Neural cell (in vitro differentiated cells): ENCODE measurements around the gene SH3BP5. TPM values are rescaled to one million over a fixed set of nuclear protein-coding genes. Genes with fewer than 3 reads are reported as not detected.

Experiments used
- H2AFZ ChIP-seq: fragments of 200-600, 300-800 bp; sonication (generic), shearing (Covaris generic); 2 replicates; pipeline ENCODE4 v1.6.0; 2014; ENCODE audit warnings: low read depth, mild to moderate bottlenecking, antibody characterized with exemption, low read length, moderate library complexity
- H3F3A ChIP-seq: fragments of 200-600 bp; shearing (Covaris generic); 2 replicates; pipeline ENCODE4 v1.6.1; 2016; ENCODE audit warnings: mild to moderate bottlenecking, moderate library complexity, mixed read lengths, antibody characterized with exemption, low read length; ENCODE audit not compliant: insufficient read depth, poor library complexity, severe bottlenecking
- H3K27ac ChIP-seq: fragments of 200-600, 300-800 bp; sonication (generic), shearing (Covaris generic); 2 replicates; pipeline ENCODE4 v1.5.1; 2014; ENCODE audit warnings: mild to moderate bottlenecking, low read length, moderate library complexity
- H3K27me3 ChIP-seq: fragments of 300-800, 200-600 bp; sonication (generic), shearing (Covaris generic); 2 replicates; pipeline ENCODE4 v1.6.0; 2014; ENCODE audit warnings: mild to moderate bottlenecking, low read depth, low read length, moderate library complexity; ENCODE audit not compliant: insufficient read depth
- H3K36me3 ChIP-seq: fragments of 300-800, 200-600 bp; sonication (generic), shearing (Covaris generic); 2 replicates; pipeline ENCODE4 v1.5.1; 2014; ENCODE audit warnings: mild to moderate bottlenecking, antibody characterized with exemption, low read length, moderate library complexity; ENCODE audit not compliant: insufficient read depth
- H3K4me2 ChIP-seq: fragments of 300-800, 200-600 bp; sonication (generic), shearing (Covaris generic); 2 replicates; pipeline ENCODE4 v1.6.0; 2014; ENCODE audit warnings: mild to moderate bottlenecking, low read length
- H3K4me3 ChIP-seq: fragments of 300-800, 200-600 bp; sonication (generic), shearing (Covaris generic); 2 replicates; pipeline ENCODE4 v1.5.1; 2014; ENCODE audit warnings: mild to moderate bottlenecking, low read length, moderate library complexity
- H3K79me2 ChIP-seq: fragments of 200-600 bp; shearing (Covaris generic); replicated peaks from 2 replicates; pipeline ENCODE4 v1.6.0; 2014; ENCODE audit warnings: mild to moderate bottlenecking, low read length, moderate library complexity; ENCODE audit not compliant: insufficient read depth
- H3K9ac ChIP-seq: fragments of 300-800, 200-600 bp; sonication (generic), shearing (Covaris generic); 2 replicates; pipeline ENCODE4 v1.6.1; 2016; ENCODE audit warnings: mild to moderate bottlenecking, low read length, mixed read lengths
- H3K9me2 ChIP-seq: fragments of 200-600 bp; shearing (Covaris generic); 2 replicates; pipeline ENCODE4 v1.6.1; 2016; ENCODE audit warnings: mild to moderate bottlenecking, low read length, mixed read lengths; ENCODE audit not compliant: insufficient read depth
- H3K9me3 ChIP-seq: fragments of 200-600, 300-800 bp; sonication (generic), shearing (Covaris generic); 2 replicates; pipeline ENCODE4 v1.6.1; 2016; ENCODE audit warnings: mild to moderate bottlenecking, mixed run types, low read length, moderate library complexity, mixed read lengths
- H4K20me1 ChIP-seq: fragments of 200-600 bp; shearing (Covaris generic); 2 replicates; pipeline ENCODE4 v1.6.1; 2016; ENCODE audit warnings: mild to moderate bottlenecking, mixed run types; ENCODE audit not compliant: insufficient read depth
- CTCF ChIP-seq: fragments of 450-650 bp; IDR thresholded peaks from 2 replicates; pipeline ENCODE4 v1.5.1; 2014; ENCODE audit warnings: antibody characterized with exemption, mild to moderate bottlenecking, moderate library complexity; ENCODE audit not compliant: poor library complexity, severe bottlenecking
- EP300 ChIP-seq: fragments of 450-650 bp; conservative IDR thresholded peaks from 2 replicates; pipeline ENCODE4 v1.6.1; 2014; ENCODE audit warnings: antibody characterized with exemption, mild to moderate bottlenecking, moderate library complexity; ENCODE audit not compliant: poor library complexity, severe bottlenecking
- EZH2 ChIP-seq: fragments of 200-600, 300-800 bp; shearing (Covaris generic), sonication (generic); IDR thresholded peaks from 2 replicates; pipeline ENCODE4 v1.6.1; 2014; ENCODE audit warnings: antibody characterized with exemption, low read length, borderline replicate concordance, mild to moderate bottlenecking; ENCODE audit not compliant: insufficient read depth, poor library complexity, severe bottlenecking
- MXI1 ChIP-seq: fragments of 450-650 bp; conservative IDR thresholded peaks from 2 replicates; pipeline ENCODE4 v1.6.1; 2014; ENCODE audit warnings: antibody characterized with exemption, mild to moderate bottlenecking; ENCODE audit not compliant: poor library complexity, severe bottlenecking
- POLR2AphosphoS5 ChIP-seq: IDR thresholded peaks from 2 replicates; pipeline ENCODE4 v1.6.1; 2012
- RAD21 ChIP-seq: fragments of 450-650 bp; conservative IDR thresholded peaks from 2 replicates; pipeline ENCODE4 v1.6.1; 2014; ENCODE audit warnings: antibody characterized with exemption, mild to moderate bottlenecking, moderate library complexity
- REST ChIP-seq: IDR thresholded peaks from 2 replicates; pipeline ENCODE4 v1.6.1; 2012; ENCODE audit warnings: borderline replicate concordance
- SMC3 ChIP-seq: fragments of 450-650 bp; conservative IDR thresholded peaks from 2 replicates; pipeline ENCODE4 v1.6.1; 2014; ENCODE audit warnings: antibody characterized with exemption, mild to moderate bottlenecking, moderate library complexity; ENCODE audit not compliant: poor library complexity
- TAF1 ChIP-seq: IDR thresholded peaks from 2 replicates; pipeline ENCODE4 v1.6.1; 2012; ENCODE audit warnings: low read depth
- polyA plus RNA-seq: library from polyadenylated mRNA; depleted of rRNA; stranded (reverse); fragments of >200 nt; gene quantifications from 2 replicates; pipeline ENCODE4 v1.2.3, GENCODE V29; 2014

The SH3BP5 gene
- polyA plus RNA-seq, 1 donor from 2014 or later, result 166 TPM

- H3K4me2 ChIP-seq, result no peak overlapping the region
- H3K9me3 ChIP-seq, result no peaks in the 10 kb centered on the region
- peaks cover 3% of the 10 kb centered on the region for H4K20me1 ChIP-seq
- H2AFZ ChIP-seq, result no peak overlapping the region
- no peaks in the 10 kb centered on the region for H3K36me3 ChIP-seq
- no peak overlapping the region for H3K4me3 ChIP-seq
- no peak for TF ChIP-seq CTCF
- no peak for TF ChIP-seq EZH2
- TF ChIP-seq TAF1, result no peak
- TF ChIP-seq SMC3, result no peak
- TF ChIP-seq EP300, result no peak
- TF ChIP-seq MXI1, result no peak
- no peak for TF ChIP-seq RAD21
- TF ChIP-seq REST, result no peak
- TF ChIP-seq POLR2AphosphoS5, result no peak
- H3K27me3 ChIP-seq, result no peaks in the 10 kb centered on the region
- H3K79me2 ChIP-seq, result peaks cover 15% of the 10 kb centered on the region
- H3K9ac ChIP-seq, result no peak overlapping the region
- no peaks in the 10 kb centered on the region for H3K9me2 ChIP-seq
- no peaks in the 10 kb centered on the region for H3F3A ChIP-seq
- H3K27ac ChIP-seq, result no peak overlapping the region
Observed at GRCh38 chr3:15313461-15313860, 18.9 kb downstream of the SH3BP5 start.

DNA sequence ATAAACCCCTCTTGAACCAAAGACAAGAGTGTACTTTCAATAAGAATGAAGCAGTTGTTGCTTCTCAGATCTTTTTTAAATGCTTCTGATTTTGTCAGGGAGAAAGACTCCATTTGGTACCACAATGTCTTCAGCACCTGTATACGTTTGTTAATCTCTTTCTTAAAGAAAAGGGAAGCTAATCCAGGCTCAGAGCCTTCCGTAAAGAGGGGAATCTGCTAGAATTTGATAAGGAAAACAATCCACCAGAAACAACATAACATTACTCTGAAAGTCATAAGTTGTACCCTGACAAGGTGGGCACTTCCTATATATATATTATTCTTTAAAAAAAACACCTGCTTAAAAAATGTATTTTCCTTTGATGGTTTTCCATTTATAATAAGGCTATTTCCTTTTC is 19.8 kb downstream of the SH3BP5 start:
- H3K27me3 ChIP-seq, result no peaks in the 10 kb centered on the region
- H3F3A ChIP-seq, result no peaks in the 10 kb centered on the region
- no peaks in the 10 kb centered on the region for H3K36me3 ChIP-seq
- peak overlapping the region; percentile 34 for H3K9ac ChIP-seq
- no peak overlapping the region for H3K4me2 ChIP-seq
- H3K27ac ChIP-seq, result peak overlapping the region; percentile 79
- H3K4me3 ChIP-seq, result no peak overlapping the region
- peaks cover 10% of the 10 kb centered on the region for H3K79me2 ChIP-seq
- no peaks in the 10 kb centered on the region for H3K9me3 ChIP-seq
- TF ChIP-seq TAF1, result no peak
- no peak for TF ChIP-seq RAD21
- TF ChIP-seq SMC3, result no peak
- no peak for TF ChIP-seq REST
- no peak for TF ChIP-seq EZH2
- TF ChIP-seq POLR2AphosphoS5, result no peak
- TF ChIP-seq MXI1, result no peak
- no peak for TF ChIP-seq EP300
- TF ChIP-seq CTCF, result no peak
- no peaks in the 10 kb centered on the region for H3K9me2 ChIP-seq
- H4K20me1 ChIP-seq, result peaks cover 3% of the 10 kb centered on the region
- no peak overlapping the region for H2AFZ ChIP-seq
